NCI-H524 (cell line): Measurements from ENCODE around the gene C5AR2.
"Not testable (repeated sequence)": the region's sequence is repeated elsewhere in the genome, so short reads cannot be mapped to it uniquely, and the experiment has no call there.

Experiments used
- DNase-seq, 2 experiments: peaks; one replicate each; lab custom pipeline; 2025; lab: John Stamatoyannopoulos, UW

Gene C5AR2

DNA sequence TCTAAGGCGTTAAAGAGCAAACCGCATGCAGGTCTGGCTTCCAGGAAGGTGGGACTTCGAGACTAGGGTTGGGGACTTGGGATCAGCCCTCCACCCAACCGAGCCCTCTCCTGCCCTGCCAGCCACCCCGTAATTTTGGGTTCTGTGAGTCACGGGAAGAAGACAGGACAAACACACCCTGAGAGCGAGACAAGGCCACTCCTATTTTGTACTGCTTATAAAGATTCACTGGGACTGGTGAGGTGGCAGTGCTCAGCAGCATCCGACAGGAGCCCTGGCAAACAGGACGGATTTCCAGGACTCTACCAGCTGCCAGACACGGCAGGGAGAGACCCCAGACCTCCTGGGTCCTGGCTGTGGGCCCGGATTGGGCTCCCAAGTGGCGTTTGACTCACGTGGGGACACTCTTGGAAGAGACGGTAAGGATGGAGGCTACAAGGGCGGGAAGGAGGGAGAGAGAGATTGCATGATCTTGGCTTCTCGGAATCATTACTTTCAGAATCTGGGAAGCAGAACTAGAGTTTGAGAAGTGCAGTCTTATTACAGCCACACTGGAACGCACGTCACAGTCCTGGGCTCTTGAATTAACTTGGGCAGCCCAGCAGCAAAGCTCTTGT lies at the start of gene C5AR2:
Gene C5AR2 (plus strand): TSS at position 245 of the 617 bp plus-strand sequence. CDS start 8,625 bp downstream, outside the sequence.
- DNase-seq = no peak

DNA sequence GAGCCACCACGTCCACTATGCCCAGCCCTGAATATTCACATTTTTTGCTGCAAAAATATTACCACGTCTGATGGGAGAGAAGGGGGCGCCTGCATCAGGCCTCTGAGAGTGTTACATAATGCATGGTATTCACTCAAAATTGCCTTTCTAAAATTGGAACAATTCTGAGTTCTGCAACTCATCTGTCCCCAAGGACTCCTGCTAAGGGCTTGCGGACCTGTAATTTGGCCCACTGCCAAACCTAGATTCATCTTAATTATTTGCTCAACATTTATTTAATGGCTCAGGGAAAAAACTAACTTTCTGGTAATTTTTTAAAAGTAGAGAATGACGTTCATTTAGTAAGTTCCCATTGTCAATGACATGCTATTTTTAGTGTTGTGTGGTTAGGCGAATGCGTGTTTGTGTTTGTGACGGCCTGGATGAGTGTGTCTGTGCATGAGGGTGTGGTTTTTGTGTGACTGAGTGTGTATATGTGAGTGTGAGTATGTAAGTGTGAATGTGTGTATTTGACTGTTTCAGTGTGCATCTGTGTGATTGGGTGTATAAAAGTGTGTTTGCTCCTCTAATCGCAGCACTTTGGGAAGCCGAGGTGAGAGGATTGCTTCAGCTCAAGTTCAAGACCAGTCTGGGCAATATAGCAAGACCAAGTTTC lies 48.4 kb upstream of the C5AR2 start:
- DNase-seq = no peak

DNA sequence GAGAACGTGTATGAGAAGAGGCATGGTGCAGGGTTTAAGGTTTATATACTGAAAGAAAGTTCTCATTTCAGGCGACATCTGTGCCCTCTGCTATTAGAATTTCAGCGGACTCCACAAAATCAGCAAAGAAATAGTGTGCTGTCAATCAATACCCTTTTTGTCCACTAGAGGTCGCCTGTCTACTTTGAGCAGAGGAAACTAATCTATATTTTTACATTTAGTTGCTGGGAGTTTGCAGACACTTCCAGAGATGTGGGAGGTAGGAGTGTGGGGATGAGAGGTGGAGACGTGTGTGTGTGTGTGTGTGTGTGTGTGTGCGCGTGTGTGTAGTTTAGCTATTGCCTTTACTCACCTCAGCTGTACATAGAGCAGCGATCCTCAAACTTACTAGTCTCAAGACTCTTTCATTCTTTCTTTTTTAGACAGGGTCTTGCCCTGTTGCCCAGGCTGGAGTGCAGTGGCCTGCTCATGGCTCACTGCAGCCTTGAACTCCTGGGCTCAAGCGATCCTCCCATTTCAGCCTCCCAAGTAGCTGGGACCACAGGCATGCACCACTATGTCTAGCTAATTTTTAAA lies 47.6 kb upstream of the C5AR2 start:
- peak; percentile 25 to 63 for DNase-seq

DNA sequence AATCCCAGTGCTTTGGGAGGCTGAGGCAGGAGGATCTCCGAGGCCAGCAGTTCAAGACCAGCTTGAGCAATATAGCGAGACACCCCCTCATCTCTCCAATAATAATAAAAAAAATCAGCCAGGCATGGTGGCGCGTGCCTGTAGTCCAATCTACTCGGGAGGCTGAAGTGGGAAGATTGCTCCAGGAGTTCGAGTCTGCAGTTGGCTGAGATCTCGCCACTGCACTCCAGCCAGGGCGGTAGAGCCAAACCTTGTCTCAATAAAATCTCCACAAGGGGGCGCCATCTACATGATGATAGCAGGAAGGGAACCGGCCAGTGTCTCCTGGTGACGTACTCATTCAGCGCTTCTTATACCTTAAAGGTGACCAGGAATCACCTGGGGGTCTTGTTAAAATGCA lies 35.9 kb upstream of the C5AR2 start:
- peak; percentile 72 to 88 for DNase-seq

DNA sequence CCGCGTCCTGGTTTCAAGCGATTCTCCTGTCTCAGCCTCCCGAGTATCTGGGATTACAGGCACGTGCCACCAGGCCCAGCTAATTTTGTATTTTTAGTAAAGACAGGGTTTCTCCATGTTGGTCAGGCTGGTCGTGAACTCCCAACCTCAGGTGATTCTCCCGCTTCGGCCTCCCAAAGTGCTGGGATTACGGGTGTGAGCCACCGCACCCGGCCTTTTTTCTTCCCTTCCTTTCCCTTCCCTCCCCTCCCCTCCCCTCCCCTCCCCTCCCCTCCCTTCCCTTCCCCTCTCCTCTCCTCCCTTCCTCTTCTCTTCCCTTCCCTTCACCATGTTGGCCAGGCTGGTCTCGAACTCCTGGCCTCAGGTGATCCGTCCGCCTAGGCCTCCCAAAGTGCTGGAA lies 31.1 kb upstream of the C5AR2 start:
- DNase-seq = not testable (repeated sequence)

DNA sequence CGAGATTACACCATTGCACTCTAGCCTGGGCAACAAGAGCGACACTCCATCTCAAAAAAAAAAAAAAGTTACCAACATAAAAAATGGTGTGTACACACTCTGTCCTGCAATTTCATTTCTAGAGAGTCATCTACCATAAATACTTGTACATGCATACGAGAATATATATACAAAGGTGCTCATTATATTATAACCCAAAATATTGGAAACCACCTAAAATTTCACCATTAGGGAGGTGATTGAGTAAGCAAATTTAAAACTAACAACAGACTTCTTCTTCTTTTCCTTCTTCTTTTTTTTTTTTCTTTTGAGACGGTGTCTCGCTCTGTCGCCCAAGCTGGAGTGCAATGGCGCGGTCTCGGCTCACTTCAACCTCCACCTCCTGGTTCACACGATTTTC lies 29.7 kb upstream of the C5AR2 start:
- DNase-seq = no peak

DNA sequence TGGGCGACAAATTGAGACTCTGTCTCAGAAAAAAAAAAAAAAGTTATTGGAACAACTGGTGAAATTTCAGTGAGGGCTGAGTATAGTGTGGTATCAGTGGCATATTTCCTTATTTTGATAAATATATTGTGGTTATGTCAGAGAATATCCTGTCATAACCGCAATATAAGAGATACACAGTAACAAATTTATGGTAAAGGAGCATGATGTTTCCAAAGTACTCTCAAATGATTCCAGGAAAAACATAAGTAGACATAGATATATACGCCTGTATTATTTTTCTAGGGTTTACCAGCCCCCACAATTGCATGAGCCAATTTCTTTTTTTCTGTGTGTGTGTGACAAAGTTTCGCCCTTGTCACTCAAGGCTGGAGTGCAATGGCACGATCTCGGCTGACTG lies 28.0 kb upstream of the C5AR2 start:
- DNase-seq = no peak

DNA sequence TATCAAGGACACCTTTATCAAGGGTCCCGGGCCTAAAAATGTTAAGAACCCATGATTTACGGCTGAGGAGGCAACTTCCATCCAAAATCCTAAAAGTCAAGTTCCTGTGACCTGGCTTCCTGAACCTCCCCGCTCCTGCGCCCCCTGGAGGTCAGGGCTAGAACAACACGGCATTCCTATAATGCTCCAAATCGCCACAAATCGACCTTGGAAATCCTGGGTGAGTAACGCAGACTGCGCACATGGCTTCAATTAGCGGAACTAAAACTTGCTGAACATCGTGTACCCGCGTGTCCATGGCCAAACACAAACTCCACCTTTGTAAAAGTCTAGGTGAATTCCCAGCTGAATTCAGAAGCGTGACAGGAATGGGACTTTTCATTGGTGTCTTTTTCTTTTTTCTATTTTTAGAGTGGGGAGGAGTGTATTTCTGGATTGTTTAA lies 26.6 kb upstream of the C5AR2 start:
- peak; percentile 48 to 68 for DNase-seq

DNA sequence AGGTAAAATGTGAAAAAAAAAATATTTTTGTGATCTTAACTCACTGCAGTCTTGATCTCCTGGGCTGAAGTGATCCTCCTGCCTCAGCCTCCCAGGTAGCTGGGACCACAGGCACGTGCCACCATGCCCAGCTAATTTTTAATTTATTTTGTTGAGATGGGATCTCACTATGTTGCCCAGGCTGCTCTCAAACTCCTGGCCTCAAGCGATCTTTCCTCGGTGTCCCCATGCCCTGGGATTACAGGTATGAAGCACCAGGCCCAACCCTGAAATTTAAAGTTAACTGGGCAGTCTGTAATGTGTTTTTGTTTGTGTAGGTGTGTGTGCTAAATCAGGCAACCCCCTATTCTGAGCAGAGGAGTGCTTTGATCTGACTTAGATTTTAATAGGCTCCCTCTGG lies 25.7 kb upstream of the C5AR2 start:
- DNase-seq = no peak

DNA sequence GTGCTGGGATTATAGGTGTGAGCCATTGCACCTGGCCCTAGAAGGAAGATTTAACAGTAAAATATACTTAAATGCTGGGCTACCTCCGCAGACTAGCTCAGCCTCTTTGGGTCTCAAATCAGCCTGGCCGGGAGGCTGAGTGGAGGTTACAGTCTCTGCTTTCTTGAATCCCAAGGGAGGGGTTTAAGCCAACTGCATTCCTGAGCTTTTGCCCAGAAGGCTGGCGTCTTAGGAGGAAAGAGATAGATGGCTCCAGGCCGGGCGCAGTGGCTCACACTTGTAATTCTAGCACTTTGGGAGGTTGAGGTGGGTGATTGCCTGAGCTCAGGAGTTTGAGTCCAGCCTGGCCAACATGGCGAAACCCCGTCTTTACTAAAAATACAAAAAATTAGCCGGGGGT lies 22.9 kb upstream of the C5AR2 start:
- DNase-seq = peak in 1 of 2 experiments; percentile 29

DNA sequence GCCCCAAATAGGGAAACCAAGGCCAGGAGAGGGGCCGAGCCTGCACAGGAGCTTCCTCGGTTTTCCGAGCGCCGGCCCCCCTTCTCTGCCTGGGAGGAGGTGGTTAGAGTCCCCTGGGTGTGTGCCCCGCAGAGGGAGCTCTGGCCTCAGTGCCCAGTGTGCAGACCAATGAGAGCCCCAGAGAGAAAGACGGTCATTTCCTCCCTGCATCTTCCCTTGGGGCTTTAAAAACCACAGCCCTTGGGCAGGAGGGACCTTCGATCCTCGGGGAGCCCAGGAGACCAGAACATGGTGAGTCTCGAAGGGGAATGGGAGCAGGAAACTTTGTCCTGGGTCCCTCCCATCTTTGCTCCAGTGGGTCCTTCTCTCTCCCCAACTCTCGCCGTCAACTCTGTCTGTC lies 22.4 kb upstream of the C5AR2 start, which contains the start of gene C5AR1:
Gene C5AR1 (plus strand): TSS at position 254 of the 400 bp plus-strand sequence. CDS start 35 bp downstream, at position 289.
- no peak for DNase-seq

DNA sequence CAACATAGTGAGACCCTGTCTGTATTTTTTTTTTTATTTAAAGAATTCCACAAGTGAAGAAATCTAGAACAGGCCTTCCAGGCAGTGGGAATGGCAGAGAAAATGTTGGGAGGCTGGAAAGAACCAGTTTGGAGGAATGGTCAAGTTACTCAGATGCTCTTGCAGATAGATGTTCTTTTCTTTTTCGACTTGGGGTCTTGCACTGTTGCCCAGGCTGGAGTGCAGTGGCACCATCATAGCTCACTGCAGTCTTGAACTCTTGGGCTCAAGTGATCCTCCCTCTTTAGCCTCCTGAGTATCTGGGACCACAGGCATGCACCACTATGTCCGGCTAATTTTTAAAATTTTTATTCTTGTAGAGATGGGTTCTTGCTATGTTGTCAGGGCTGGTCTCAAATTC lies 21.7 kb upstream of the C5AR2 start:
- no peak for DNase-seq

DNA sequence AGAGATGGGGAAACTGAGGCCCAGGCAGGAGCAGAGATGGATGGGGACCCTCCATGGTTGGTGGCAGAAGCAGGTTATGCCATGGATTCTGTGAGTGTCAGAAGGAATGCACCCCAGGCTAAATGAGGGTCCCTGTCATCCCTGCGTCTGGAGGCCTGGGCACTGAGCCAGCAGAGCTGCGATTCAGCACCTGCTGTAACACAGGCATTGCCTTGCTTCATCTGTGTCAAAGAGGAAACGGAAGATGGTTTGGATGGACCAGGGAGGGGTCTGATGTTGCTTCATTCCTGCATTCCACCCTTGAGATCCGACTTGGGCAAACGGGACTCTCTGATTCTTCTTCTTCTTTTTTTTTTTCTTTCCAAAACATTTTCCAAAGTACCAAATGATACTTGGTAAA lies 21.2 kb upstream of the C5AR2 start:
- peak in 1 of 2 experiments; percentile 57 for DNase-seq

DNA sequence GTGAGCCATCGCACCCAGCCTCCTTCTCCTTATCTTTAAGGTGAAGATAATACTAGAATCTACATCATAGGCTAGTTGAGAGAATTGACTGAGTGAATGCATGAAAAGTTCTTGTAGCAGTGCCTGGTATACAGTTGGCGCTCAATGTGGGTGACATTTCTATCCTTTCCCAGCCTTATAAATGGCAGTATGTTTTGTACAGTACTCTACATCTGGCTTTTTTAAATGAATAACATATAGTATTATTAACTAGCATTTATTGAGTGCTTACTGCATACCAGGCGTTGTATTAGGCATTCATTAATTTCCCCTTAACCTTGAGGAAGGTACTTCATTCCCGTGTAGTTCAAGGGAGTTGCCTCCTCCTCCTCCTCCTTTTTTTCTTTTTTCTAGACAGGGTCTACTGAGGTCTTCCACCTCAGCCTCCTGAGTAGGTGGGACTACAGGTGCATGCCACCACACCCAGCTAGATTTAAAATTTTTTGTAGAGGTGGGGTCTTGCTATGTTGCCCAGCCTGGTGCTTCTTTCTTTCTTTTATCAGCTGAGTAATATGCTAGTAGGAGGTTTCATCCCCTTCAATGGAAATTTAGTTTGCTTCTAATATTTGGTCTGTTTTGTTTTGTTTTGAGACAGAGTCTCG lies 19.5 kb upstream of the C5AR2 start:
- no peak for DNase-seq

DNA sequence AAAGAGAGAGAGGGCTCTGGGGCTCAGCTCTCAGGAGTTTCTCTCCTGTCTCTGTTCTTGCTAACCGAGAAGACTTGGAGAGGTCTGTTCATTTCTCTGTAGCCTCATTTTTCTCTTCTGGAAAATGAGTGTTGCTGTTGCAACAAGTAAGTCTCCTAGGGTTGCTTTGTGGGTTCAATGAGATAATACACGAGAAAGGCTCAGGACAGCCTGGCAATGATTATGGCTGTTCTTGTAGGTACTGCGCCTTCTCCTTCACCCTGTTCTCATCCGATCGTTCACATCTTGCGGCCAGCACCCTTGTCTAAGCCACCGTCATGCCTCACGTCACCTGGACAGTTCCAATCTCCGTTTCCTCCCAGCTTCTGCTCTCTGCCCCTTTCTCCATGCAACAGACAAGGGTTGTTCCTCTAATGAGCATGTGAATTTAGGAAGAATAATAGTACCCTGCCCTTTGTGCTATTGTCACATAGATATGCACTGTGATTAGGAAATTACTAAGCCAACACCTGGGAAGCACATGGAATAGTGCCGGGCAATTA lies 18.1 kb upstream of the C5AR2 start:
- no peak for DNase-seq

DNA sequence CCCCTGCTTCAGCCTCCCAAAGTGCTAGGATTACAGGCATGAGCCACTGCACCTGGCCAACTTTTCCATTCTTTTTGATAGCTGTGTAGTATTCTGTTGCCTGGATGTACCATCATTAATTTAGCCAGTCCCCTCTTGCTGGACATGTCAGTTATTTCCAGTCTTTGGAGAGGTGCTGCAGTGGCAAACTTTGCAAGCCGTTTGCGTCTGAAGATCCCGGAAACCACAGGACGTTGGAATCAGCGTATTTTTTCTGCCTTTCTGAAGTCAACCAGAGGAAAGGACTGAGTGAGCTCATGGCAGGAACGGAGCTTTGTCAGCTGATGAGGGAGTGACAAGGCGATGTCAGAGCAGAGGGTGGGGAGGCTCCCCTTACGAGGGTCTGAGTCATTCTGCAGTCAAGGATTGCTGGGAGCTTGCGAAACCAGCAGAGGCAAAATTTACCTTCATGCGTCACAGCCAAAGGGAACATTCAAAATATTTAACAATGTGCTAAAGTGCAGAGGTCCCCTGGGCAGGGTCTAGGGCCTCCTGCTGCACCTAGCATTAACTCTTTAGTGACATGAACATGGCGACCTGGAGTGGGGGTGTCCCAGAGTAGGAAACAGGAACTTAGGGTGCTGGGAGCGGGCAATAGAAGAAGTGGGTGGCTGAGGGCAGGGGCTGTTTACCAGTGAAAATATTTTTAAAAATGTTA lies 16.7 kb upstream of the C5AR2 start:
- DNase-seq = no peak

DNA sequence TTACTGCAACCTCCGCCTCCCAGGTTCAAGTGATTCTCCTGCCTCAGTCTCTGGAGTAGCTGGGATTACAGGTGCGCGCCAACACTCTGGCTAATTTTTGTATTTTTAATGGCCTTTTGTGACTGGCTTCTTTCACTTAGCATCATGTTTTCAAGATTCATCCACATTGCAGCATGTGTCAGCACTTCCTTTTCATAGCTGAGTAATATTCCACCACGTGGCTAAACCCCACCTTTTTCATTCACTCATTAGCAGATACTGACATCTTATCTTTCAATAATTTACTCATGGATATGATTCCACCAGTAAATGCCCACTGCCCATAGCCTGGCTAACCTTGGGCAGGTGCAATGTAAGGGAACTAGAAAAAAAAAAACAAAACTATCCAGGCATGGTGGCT lies 15.5 kb upstream of the C5AR2 start:
- DNase-seq = no peak

DNA sequence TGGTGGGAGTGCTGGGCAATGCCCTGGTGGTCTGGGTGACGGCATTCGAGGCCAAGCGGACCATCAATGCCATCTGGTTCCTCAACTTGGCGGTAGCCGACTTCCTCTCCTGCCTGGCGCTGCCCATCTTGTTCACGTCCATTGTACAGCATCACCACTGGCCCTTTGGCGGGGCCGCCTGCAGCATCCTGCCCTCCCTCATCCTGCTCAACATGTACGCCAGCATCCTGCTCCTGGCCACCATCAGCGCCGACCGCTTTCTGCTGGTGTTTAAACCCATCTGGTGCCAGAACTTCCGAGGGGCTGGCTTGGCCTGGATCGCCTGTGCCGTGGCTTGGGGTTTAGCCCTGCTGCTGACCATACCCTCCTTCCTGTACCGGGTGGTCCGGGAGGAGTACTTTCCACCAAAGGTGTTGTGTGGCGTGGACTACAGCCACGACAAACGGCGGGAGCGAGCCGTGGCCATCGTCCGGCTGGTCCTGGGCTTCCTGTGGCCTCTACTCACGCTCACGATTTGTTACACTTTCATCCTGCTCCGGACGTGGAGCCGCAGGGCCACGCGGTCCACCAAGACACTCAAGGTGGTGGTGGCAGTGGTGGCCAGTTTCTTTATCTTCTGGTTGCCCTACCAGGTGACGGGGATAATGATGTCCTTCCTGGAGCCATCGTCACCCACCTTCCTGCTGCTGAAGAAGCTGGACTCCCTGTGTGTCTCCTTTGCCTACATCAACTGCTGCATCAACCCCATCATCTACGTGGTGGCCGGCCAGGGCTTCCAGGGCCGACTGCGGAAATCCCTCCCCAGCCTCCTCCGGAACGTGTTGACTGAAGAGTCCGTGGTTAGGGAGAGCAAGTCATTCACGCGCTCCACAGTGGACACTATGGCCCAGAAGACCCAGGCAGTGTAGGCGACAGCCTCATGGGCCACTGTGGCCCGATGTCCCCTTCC lies 11.8 kb upstream of the C5AR2 start:
- no peak for DNase-seq

DNA sequence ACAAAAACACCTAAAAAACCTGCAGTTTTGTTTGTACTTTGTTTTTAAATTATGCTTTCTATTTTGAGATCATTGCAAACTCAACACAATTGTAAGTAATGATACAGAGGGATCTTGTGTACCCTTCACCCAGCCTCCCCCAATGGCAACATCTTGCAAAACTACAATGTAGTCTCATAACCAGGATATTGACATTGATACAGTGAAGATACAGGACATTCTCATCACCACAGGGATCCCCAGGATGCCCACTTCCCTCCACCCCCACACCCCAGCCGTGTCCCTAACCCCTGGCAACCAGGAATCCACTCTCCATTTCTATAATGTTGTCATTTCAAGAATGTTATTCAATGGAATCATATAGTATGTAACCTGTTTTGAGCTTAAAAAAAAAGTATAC lies 10.3 kb upstream of the C5AR2 start:
- DNase-seq = no peak

DNA sequence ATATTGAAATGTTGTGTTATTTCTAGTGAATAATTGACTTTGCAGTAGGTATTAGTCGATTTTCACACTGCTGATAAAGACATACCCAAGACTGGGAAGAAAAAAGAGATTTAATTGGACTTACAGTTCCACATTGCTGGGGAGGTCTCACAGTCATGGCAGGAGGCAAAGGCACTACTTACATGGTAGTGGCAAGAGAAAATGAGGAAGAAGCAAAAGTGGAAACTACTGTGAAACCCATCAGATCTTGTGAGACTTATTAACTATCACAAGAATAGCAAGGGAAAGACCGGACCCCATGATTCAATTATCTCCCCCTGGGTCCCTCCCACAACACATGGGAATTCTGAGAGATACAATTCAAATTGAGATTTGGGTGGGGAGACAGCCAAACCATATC lies 9.9 kb upstream of the C5AR2 start:
- DNase-seq = no peak

DNA sequence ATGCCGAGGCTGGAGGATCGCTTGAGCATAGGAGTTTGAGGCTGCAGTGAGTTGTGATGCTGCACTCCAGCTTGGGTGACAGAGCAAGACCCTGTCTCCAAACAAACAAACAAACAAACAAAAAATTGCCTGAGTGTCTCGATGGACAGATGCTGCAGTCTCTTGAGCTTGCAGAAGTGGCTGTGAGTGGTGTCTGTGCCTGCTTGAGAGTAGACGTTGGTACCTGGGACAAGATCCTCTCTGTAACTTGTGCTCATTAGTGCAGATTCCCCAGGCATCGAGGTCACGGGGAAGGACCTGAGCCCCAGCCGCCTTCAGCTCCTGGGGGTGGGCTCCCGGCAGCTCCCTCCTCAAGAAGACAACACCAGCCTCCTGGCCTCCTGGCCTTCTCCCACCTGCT lies 8.6 kb upstream of the C5AR2 start:
- DNase-seq = peak in 1 of 2 experiments; percentile 23
